ENCODE measurements around the gene CEACAM19. TPM values are rescaled to one million over a fixed set of nuclear protein-coding genes. Genes with fewer than 3 reads are reported as not detected.

CEACAM19 gene
- total RNA-seq, 2 donors from 2014 or later, result 5.3 to 6.1 TPM

GRCh38 chr19:44673510-44673909, 2.2 kb downstream of the CEACAM19 start:
- no peaks in the 10 kb centered on the region for H3K27me3 ChIP-seq
- H3K36me3 ChIP-seq, result no peaks in the 10 kb centered on the region
- no peak for TF ChIP-seq CTCF (IDR thresholded peaks at IDR 0.05)
- no peaks in the 10 kb centered on the region for H3K9me3 ChIP-seq
- no peaks in the 10 kb centered on the region for H3K4me1 ChIP-seq
- no peak overlapping the region for H3K9ac ChIP-seq (ENCODE audit: low read depth in 2 of 2, low read length in 2 of 2)
- no peak overlapping the region for H3K27ac ChIP-seq
- H3K4me3 ChIP-seq, result no peak overlapping the region
- no peak for DNase-seq
- intact Hi-C loops (cut with DNase I), result no loop called here

GRCh38 chr19:44675521-44675920, 4.2 kb downstream of the CEACAM19 start:
- no peak for DNase-seq
- TF ChIP-seq CTCF (IDR thresholded peaks at IDR 0.05), result no peak
- Histone ChIP-seq H3K4me3 (no peak overlapping the region), H3K27me3 (no peaks in the 10 kb centered on the region), H3K27ac (no peak overlapping the region), H3K4me1 (no peaks in the 10 kb centered on the region), H3K9ac (ENCODE audit: low read depth in 2 of 2, low read length in 2 of 2) (no peak overlapping the region), H3K9me3 (no peaks in the 10 kb centered on the region), H3K36me3 (no peaks in the 10 kb centered on the region)
- intact Hi-C loops (cut with DNase I), result no loop called here

- intact Hi-C loops (cut with DNase I), result no loop called here
- H3K9me3 ChIP-seq, result no peaks in the 10 kb centered on the region
- H3K27me3 ChIP-seq, result no peaks in the 10 kb centered on the region
- no peak overlapping the region for H3K9ac ChIP-seq (ENCODE audit: low read depth in 2 of 2, low read length in 2 of 2)
- H3K4me1 ChIP-seq, result peaks cover 4% of the 10 kb centered on the region
- H3K27ac ChIP-seq, result no peak overlapping the region
- DNase-seq, result no peak
- H3K4me3 ChIP-seq, result no peak overlapping the region
- no peaks in the 10 kb centered on the region for H3K36me3 ChIP-seq
- TF ChIP-seq CTCF (IDR thresholded peaks at IDR 0.05), result no peak
These were observed 5.9 kb downstream of the CEACAM19 start for GRCh38 chr19:44677019-44677811.

- Histone ChIP-seq H3K9me3 (no peaks in the 10 kb centered on the region), H3K4me1 (peaks cover 4% of the 10 kb centered on the region), H3K27ac (peak overlapping the region; percentile 47), H3K27me3 (no peaks in the 10 kb centered on the region), H3K9ac (ENCODE audit: low read depth in 2 of 2, low read length in 2 of 2) (no peak overlapping the region), H3K36me3 (no peaks in the 10 kb centered on the region), H3K4me3 (no peak overlapping the region)
- no peak for DNase-seq
- intact Hi-C loops (cut with DNase I), result no loop called here
- no peak for TF ChIP-seq CTCF (IDR thresholded peaks at IDR 0.05)
These were observed 9.3 kb downstream of the CEACAM19 start for GRCh38 chr19:44680536-44680935.

- TF ChIP-seq CTCF (IDR thresholded peaks at IDR 0.05), result no peak
These were observed 10.9 kb downstream of the CEACAM19 start for GRCh38 chr19:44681992-44682790.

More at GRCh38 chr19:44681992-44682790, 10.9 kb downstream of the CEACAM19 start:
- Histone ChIP-seq H3K27me3 (no peaks in the 10 kb centered on the region), H3K36me3 (no peaks in the 10 kb centered on the region), H3K9me3 (no peaks in the 10 kb centered on the region), H3K4me1 (peaks cover 4% of the 10 kb centered on the region), H3K27ac (peak overlapping the region; percentile 47), H3K4me3 (no peak overlapping the region), H3K9ac (ENCODE audit: low read depth in 2 of 2, low read length in 2 of 2) (no peak overlapping the region)
- intact Hi-C loops (cut with DNase I), result no loop called here
- no peak for DNase-seq
